Measurements from ENCODE around the gene ZDHHC23.

Gene ZDHHC23

DNA sequence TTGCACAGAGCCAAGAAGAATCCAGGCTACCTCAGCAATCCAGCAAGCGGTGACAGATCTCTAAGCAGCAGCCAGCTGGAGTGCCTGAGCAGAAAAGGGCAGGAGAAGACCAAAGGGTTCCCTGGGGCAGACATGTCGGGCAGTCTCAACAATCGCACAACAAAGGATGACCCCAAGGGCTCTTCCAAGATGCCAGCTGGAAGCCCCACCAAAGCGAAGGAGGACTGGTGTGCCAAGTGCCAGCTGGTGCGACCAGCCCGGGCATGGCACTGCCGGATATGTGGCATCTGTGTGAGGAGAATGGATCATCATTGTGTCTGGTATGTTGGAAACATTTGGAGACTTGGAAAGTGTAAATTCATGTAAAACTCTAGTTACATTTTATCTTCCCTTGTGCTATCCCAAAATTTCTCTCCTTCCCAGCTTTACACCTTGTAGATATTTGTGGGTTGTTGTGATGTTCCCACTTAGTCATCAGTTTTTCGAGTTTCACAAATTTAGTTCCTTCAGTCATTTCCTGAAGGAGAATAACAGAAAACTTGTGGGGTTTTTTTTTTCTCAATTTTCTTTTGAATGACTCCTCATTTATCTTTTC is 6.4 kb downstream of the ZDHHC23 start:
- Histone ChIP-seq H3K27me3 (ENCODE audit: low read depth) (no peaks in the 10 kb centered on the region), H3K4me3 (no peak overlapping the region), H3K36me3 (replicated peaks) (peaks cover 21% of the 10 kb centered on the region), H3K9me3 (no peaks in the 10 kb centered on the region), H3K4me1 (no peaks in the 10 kb centered on the region)
- DNase-seq (ENCODE audit: low spot score in 2 of 2), result no peak
- in situ Hi-C loops (cut with MboI; ENCODE audit: low sequenced_read_pairs), result no loop called here

DNA sequence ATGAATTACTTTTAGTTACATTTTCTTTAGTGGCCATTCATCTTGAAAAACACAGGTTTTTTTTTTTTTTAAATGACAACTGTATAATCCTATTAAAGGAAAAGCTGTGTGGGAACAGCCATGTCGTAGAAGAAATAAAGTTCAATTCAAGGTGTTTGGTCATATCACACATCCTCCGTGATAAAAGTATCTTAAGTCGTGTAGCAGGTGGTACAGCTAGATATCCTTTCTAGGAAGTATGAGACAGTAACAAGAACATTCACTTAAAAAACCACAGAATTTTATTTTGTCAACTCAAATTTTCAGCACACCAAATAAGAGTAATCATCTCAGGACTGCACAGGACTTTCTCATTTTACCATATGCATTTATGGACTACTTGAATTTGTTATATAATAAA is 16.1 kb downstream of the ZDHHC23 start:
- DNase-seq (ENCODE audit: low spot score in 2 of 2), result no peak
- Histone ChIP-seq H3K36me3 (replicated peaks) (peaks cover 16% of the 10 kb centered on the region), H3K4me1 (peaks cover 10% of the 10 kb centered on the region), H3K9me3 (no peaks in the 10 kb centered on the region), H3K4me3 (no peak overlapping the region), H3K27me3 (ENCODE audit: low read depth) (no peaks in the 10 kb centered on the region)
- in situ Hi-C loops (cut with MboI; ENCODE audit: low sequenced_read_pairs), result no loop called here

DNA sequence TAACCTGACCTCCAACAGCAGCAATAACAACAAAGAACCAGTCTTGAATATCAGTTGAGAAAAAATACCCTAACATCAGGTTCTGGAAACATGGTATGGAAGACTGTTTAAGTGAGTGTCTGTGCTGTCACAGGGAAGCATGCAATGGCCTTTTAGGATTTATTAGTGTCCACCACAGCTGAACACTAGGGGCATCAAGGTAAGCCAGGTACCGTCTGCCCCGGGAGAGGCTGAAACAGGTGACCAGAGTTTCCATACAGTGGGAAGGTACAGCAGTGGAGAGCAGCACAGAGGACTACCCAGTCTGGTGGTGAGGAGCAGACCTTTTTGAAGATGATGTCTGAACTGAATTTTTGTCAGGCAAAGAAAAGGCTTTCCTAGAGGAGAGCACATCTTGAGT is 18.4 kb downstream of the ZDHHC23 start:
- H3K4me3 ChIP-seq, result no peak overlapping the region
- in situ Hi-C loops (cut with MboI; ENCODE audit: low sequenced_read_pairs), result no loop called here
- peaks cover 10% of the 10 kb centered on the region for H3K4me1 ChIP-seq
- no peaks in the 10 kb centered on the region for H3K27me3 ChIP-seq (ENCODE audit: low read depth)
- DNase-seq (ENCODE audit: low spot score in 2 of 2), result no peak
- no peaks in the 10 kb centered on the region for H3K36me3 ChIP-seq (replicated peaks)
- H3K9me3 ChIP-seq, result no peaks in the 10 kb centered on the region

DNA sequence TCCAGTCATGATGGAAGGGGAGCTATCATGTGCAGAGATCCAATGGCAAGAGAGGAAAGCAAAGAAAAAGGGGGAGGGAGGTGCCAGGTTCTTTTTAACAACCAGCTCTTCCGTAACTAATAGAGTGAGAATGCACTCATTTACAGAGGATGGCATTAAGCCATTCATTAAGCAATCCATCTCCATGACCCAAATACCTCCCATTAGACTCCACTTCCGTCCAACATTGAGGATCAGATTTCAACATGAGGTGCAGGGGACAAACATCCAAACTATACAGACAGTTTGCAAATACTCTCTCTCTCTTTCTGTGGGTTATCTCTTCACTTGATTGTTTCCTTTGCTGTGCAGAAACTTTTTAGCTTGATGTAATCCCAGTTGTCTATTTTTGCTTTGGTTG is 21.2 kb downstream of the ZDHHC23 start:
- no peaks in the 10 kb centered on the region for H3K4me1 ChIP-seq
- H3K27me3 ChIP-seq (ENCODE audit: low read depth), result no peaks in the 10 kb centered on the region
- in situ Hi-C loops (cut with MboI; ENCODE audit: low sequenced_read_pairs), result no loop called here
- H3K9me3 ChIP-seq, result no peaks in the 10 kb centered on the region
- H3K4me3 ChIP-seq, result no peak overlapping the region
- no peak for DNase-seq (ENCODE audit: low spot score in 2 of 2)
- no peaks in the 10 kb centered on the region for H3K36me3 ChIP-seq (replicated peaks)

DNA sequence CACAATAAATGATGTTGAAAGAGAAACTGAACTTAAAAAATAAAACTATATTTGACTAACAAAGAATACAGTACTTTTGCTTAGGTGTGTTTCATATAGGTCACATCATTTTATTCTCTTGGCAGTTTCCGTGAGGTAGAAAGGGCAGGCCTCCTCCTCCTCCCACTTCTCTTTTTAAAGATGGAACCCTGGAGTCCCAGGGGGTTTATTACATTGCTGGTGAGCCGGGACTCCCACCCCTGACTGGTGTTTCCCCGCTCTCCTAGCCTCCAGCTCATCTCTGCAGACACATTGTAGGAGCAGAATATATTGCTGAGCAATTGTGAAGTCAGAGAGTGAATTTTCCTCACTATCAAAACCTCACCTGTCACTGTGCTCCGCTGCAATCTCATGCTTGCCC is 30.0 kb downstream of the ZDHHC23 start:
- no peak for DNase-seq (ENCODE audit: low spot score in 2 of 2)
- Histone ChIP-seq H3K27me3 (ENCODE audit: low read depth) (no peaks in the 10 kb centered on the region), H3K9me3 (no peaks in the 10 kb centered on the region), H3K4me3 (no peak overlapping the region), H3K36me3 (replicated peaks) (no peaks in the 10 kb centered on the region), H3K4me1 (no peaks in the 10 kb centered on the region)
- in situ Hi-C loops (cut with MboI; ENCODE audit: low sequenced_read_pairs), result no loop called here

DNA sequence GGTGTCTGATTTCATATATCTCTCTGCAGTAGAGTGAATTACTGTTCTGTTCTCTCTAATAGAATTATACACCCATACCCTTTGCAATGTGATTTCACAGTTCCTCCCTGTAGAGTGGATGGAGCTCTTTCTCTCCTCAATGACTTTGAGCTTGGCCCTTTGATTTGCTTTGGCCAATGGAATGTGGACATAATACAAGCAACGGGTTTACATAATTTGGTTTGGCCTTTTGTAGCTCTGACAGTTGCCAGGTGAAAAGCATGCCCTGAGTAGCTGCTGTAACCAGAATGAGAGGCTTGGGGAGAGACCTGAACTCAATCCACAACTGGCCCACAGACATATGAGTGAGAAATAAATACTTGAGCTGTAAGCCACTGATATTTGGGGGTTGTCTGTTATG is 32.1 kb downstream of the ZDHHC23 start:
- no peak overlapping the region for H3K4me3 ChIP-seq

DNA sequence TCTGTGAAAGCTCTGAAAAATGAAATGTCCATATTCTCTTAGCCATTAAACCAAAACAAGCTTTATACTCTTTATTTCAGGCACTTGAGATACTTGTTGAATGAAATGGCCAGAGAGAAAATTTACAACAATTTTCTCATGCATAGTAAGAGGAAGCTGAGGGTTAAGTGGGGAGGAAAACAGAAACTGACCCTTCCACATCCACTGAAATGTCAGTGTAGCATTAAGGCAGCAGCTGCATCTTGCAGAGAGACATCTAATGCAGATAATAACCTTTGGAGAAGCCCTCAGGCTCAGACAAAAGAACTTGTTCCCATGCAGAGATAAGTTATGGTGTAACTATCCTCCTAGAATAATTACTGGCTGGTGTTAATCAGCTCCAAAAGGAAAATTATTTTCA is 34.0 kb downstream of the ZDHHC23 start:
- no peaks in the 10 kb centered on the region for H3K27me3 ChIP-seq (ENCODE audit: low read depth)

More for the DNA sequence above, 32.1 kb downstream of the ZDHHC23 start:
- H3K4me1 ChIP-seq, result no peaks in the 10 kb centered on the region
- no peak for DNase-seq (ENCODE audit: low spot score in 2 of 2)
- H3K9me3 ChIP-seq, result no peaks in the 10 kb centered on the region
- no peaks in the 10 kb centered on the region for H3K27me3 ChIP-seq (ENCODE audit: low read depth)
- in situ Hi-C loops (cut with MboI; ENCODE audit: low sequenced_read_pairs), result no loop called here
- no peaks in the 10 kb centered on the region for H3K36me3 ChIP-seq (replicated peaks)

DNA sequence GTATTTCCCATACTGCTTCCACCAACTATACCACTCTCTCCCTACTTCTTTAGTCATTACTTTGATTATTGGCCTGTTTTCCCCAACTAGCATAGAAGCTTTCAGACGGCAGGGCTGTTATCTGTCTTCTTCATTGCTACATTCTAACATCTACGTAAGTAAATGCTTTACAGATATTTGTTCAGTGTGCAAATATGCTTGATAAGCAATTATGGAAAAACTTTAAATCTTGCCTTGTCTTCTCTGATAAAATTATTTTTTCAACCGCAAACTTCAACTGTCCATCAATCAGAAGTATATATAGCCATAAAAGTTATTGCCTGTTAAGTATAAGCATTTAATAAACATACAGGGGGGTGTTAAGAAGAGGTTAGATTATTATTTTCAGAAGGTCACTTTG is 35.7 kb downstream of the ZDHHC23 start:
- Histone ChIP-seq H3K36me3 (replicated peaks) (no peaks in the 10 kb centered on the region), H3K4me3 (no peak overlapping the region), H3K27me3 (ENCODE audit: low read depth) (no peaks in the 10 kb centered on the region), H3K4me1 (no peaks in the 10 kb centered on the region), H3K9me3 (peaks cover 2% of the 10 kb centered on the region; the same call in 1 of the 2 replicates)
- in situ Hi-C loops (cut with MboI; ENCODE audit: low sequenced_read_pairs), result no loop called here
- DNase-seq (ENCODE audit: low spot score in 2 of 2), result no peak

More for the DNA sequence above, 34.0 kb downstream of the ZDHHC23 start:
- H3K9me3 ChIP-seq, result peaks cover 2% of the 10 kb centered on the region; the same call in 1 of the 2 replicates
- DNase-seq (ENCODE audit: low spot score in 2 of 2), result no peak
- in situ Hi-C loops (cut with MboI; ENCODE audit: low sequenced_read_pairs), result no loop called here
- no peaks in the 10 kb centered on the region for H3K4me1 ChIP-seq
- no peak overlapping the region for H3K4me3 ChIP-seq
- H3K36me3 ChIP-seq (replicated peaks), result no peaks in the 10 kb centered on the region

DNA sequence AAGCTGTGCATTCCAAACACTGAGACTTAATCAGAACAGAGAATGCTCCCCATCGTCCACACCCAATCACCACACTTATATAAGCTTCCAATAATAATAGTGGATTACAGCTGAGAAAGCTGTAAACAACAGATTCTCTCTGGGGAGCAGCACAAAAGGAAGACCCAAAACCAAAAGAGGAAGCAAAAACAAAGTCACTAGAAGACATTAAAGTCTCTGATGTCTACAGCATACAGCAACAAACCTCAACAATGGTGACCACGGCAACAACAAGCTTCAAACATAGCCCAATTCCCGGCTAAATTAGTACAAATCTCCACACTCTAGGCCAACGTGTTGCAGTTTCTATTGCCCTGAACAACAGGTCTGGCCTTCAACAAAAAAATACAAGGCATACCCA is 37.7 kb downstream of the ZDHHC23 start:
- DNase-seq (ENCODE audit: low spot score in 2 of 2), result peak in 1 of 2 experiments; percentile 14
- H3K27me3 ChIP-seq (ENCODE audit: low read depth), result no peaks in the 10 kb centered on the region
- H3K9me3 ChIP-seq, result peaks cover 2% of the 10 kb centered on the region; the same call in 1 of the 2 replicates
- no peak overlapping the region for H3K4me3 ChIP-seq
- in situ Hi-C loops (cut with MboI; ENCODE audit: low sequenced_read_pairs), result no loop called here
- H3K4me1 ChIP-seq, result no peaks in the 10 kb centered on the region
- no peaks in the 10 kb centered on the region for H3K36me3 ChIP-seq (replicated peaks)

DNA sequence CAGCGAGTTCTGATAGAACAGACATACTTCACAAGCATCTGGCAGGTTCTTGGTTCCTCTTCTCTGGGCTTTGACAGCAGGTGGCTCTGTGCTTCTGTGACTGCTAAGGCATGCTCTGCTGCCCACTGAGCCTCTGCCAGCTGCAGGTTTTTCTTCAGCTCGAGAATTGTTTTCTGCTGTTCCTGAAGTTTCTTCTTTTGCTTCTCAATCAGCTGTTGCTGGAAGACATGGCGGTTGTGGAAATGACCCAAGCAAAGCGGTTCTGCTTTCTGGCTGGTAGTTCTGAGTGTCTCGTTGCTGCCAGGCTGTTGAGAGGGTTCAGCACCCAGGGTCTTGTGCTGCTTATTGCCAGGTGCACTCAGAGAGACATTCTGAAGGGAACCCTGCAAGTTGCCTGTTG is 57.7 kb downstream of the ZDHHC23 start:
- no peaks in the 10 kb centered on the region for H3K9me3 ChIP-seq
- no peak overlapping the region for H3K4me3 ChIP-seq
- no peaks in the 10 kb centered on the region for H3K4me1 ChIP-seq
- no peaks in the 10 kb centered on the region for H3K27me3 ChIP-seq (ENCODE audit: low read depth)
- no peak for DNase-seq (ENCODE audit: low spot score in 2 of 2)
- in situ Hi-C loops (cut with MboI; ENCODE audit: low sequenced_read_pairs), result no loop called here
- H3K36me3 ChIP-seq (replicated peaks), result no peaks in the 10 kb centered on the region

DNA sequence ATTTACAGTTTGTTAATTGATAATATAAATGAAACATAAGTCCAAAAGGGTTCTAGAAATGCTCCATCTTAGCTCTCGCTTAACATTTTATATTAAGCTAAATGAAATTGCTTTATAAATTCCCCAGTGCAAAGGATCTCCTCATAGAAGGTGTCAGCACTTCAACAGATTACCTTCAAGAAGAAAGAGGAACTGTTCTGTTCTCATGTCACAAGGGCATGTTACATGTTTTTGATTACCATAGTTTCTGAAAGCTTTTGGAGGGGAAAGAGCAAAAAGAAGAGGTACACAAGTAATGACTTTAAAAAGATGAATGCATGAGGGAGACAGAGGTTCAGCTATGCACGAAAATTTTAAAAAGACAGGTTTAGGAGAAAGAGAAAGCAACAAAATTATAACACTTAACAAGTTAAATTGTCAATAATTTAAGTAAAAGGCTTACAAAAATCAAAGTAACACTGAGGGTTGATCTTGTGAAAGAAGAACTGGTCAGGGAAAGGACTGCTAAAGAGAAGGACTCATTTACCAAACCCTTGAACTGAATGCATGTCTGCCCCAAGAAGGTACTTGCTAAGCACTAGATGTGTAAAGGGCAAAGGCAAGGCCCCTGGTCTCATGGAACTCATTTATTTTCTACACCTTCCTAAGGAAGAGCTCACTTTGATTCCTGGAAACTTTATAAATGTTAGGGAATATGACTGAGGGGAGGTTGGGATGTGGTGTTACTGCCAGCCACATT is 63.4 kb downstream of the ZDHHC23 start:
- no peak for DNase-seq (ENCODE audit: low spot score in 2 of 2)
- H3K27me3 ChIP-seq (ENCODE audit: low read depth), result no peaks in the 10 kb centered on the region
- no peaks in the 10 kb centered on the region for H3K36me3 ChIP-seq (replicated peaks)
- H3K4me1 ChIP-seq, result no peaks in the 10 kb centered on the region
- no peak overlapping the region for H3K4me3 ChIP-seq
- in situ Hi-C loops (cut with MboI; ENCODE audit: low sequenced_read_pairs), result no loop called here
- no peaks in the 10 kb centered on the region for H3K9me3 ChIP-seq
